H9 (cell line): ENCODE measurements around the gene MRPL46. TPM values are rescaled to one million over a fixed set of nuclear protein-coding genes. Genes with fewer than 3 reads are reported as not detected.

ENCODE experiments used
- DNase-seq: peaks from one replicate; pipeline ENCODE4 v3.0.0-alpha.2; 2017
- H2AFZ ChIP-seq: one replicate; pipeline ENCODE4 v1.6.1; 2013; ENCODE audit warnings: mild to moderate bottlenecking, low read length, control low read depth, moderate library complexity
- H2AK5ac ChIP-seq: 2 replicates; pipeline ENCODE4 v1.6.1; 2013; ENCODE audit warnings: low read length, control low read depth, mixed read lengths; ENCODE audit not compliant: insufficient read length
- H2BK120ac ChIP-seq: one replicate; pipeline ENCODE4 v1.6.1; 2013; ENCODE audit warnings: low read depth, mild to moderate bottlenecking, low read length, control low read depth, inconsistent platforms; ENCODE audit not compliant: poor library complexity, severe bottlenecking
- H2BK12ac ChIP-seq: 2 replicates; pipeline ENCODE4 v1.6.1; 2013; ENCODE audit warnings: low read length, control low read depth, mixed read lengths, low read depth; ENCODE audit not compliant: insufficient read length
- H2BK15ac ChIP-seq: 2 replicates; pipeline ENCODE4 v1.6.1; 2013; ENCODE audit warnings: low read depth, low read length, control low read depth
- H2BK20ac ChIP-seq: one replicate; pipeline ENCODE4 v1.6.1; 2013; ENCODE audit warnings: low read depth, mild to moderate bottlenecking, low read length, control low read depth, inconsistent platforms; ENCODE audit not compliant: poor library complexity, severe bottlenecking
- H2BK5ac ChIP-seq: 2 replicates; pipeline ENCODE4 v1.6.1; 2013; ENCODE audit warnings: low read length, control low read depth, mixed read lengths; ENCODE audit not compliant: insufficient read length
- H3K14ac ChIP-seq: 2 replicates; pipeline ENCODE4 v1.6.1; 2013; ENCODE audit warnings: low read length, control low read depth; ENCODE audit not compliant: insufficient read depth
- H3K18ac ChIP-seq: 2 replicates; pipeline ENCODE4 v1.6.1; 2013; ENCODE audit warnings: low read depth, mild to moderate bottlenecking, mixed read lengths, low read length, control low read depth; ENCODE audit not compliant: insufficient read length
- H3K23ac ChIP-seq: 2 replicates; pipeline ENCODE4 v1.6.1; 2013; ENCODE audit warnings: low read length, control low read depth, mixed read lengths, low read depth; ENCODE audit not compliant: insufficient read length
- H3K23me2 ChIP-seq: 2 replicates; pipeline ENCODE4 v1.6.1; 2013; ENCODE audit warnings: low read depth, mild to moderate bottlenecking, mixed read lengths, low read length, control low read depth; ENCODE audit not compliant: insufficient read length, poor library complexity, severe bottlenecking
- H3K27ac ChIP-seq: 2 replicates; pipeline ENCODE4 v1.5.1; 2013; ENCODE audit warnings: low read length, control low read depth, mixed read lengths, low read depth; ENCODE audit not compliant: insufficient read length
- H3K27me3 ChIP-seq: 2 replicates; pipeline ENCODE4 v1.6.1; 2013; ENCODE audit warnings: low read length, control low read depth, inconsistent platforms; ENCODE audit not compliant: insufficient read depth
- H3K4ac ChIP-seq: 2 replicates; pipeline ENCODE4 v1.6.1; 2013; ENCODE audit warnings: low read depth, mild to moderate bottlenecking, control low read depth, inconsistent platforms, low read length, moderate library complexity
- H3K4me1 ChIP-seq: 2 replicates; pipeline ENCODE4 v1.6.1; 2013; ENCODE audit warnings: low read length, control low read depth, inconsistent platforms; ENCODE audit not compliant: insufficient read depth
- H3K4me2 ChIP-seq: 2 replicates; pipeline ENCODE4 v1.6.1; 2013; ENCODE audit warnings: low read length, control low read depth, mixed read lengths; ENCODE audit not compliant: insufficient read length, insufficient read depth
- H3K56ac ChIP-seq: 2 replicates; pipeline ENCODE4 v1.6.1; 2013; ENCODE audit warnings: low read depth, mild to moderate bottlenecking, mixed read lengths, low read length, control low read depth; ENCODE audit not compliant: insufficient read length
- H3K79me1 ChIP-seq: 2 replicates; pipeline ENCODE4 v1.6.1; 2013; ENCODE audit warnings: low read depth, mild to moderate bottlenecking, moderate library complexity, low read length, control low read depth, inconsistent platforms; ENCODE audit not compliant: insufficient read depth, poor library complexity, severe bottlenecking
- H3K79me2 ChIP-seq: 2 replicates; pipeline ENCODE4 v1.6.1; 2013; ENCODE audit warnings: low read length, control low read depth, inconsistent platforms; ENCODE audit not compliant: insufficient read depth
- H3K9ac ChIP-seq: 2 replicates; pipeline ENCODE4 v1.6.1; 2013; ENCODE audit warnings: low read length, control low read depth, mixed read lengths; ENCODE audit not compliant: insufficient read length; ENCODE audit errors: extremely low read depth
- H3K9me3 ChIP-seq: one replicate; pipeline ENCODE4 v1.6.1; 2013; ENCODE audit warnings: low read depth, low read length, inconsistent platforms; ENCODE audit not compliant: control insufficient read depth
- H3T11ph ChIP-seq: one replicate; pipeline ENCODE4 v1.6.1; 2013; ENCODE audit warnings: mild to moderate bottlenecking, low read length, control low read depth, inconsistent platforms
- H4K20me1 ChIP-seq: one replicate; pipeline ENCODE4 v1.6.1; 2013; ENCODE audit not compliant: control insufficient read depth, insufficient read length, insufficient read depth
- H4K5ac ChIP-seq: 2 replicates; pipeline ENCODE4 v1.6.1; 2013; ENCODE audit warnings: low read depth, mild to moderate bottlenecking, mixed read lengths, low read length, control low read depth; ENCODE audit not compliant: insufficient read length
- H4K8ac ChIP-seq: replicated peaks from 2 replicates; pipeline ENCODE4 v1.6.1; 2013; ENCODE audit warnings: low read length, control low read depth, mixed read lengths, low read depth; ENCODE audit not compliant: insufficient read length
- H4K91ac ChIP-seq: 2 replicates; pipeline ENCODE4 v1.6.1; 2013; ENCODE audit warnings: low read depth, mild to moderate bottlenecking, moderate library complexity, mixed read lengths, low read length, control low read depth; ENCODE audit not compliant: insufficient read length
- H3K27ac Mint-ChIP-seq, 3 experiments: 2 replicates in 2 of 3; 3 replicates in 1 of 3; pipeline ENCODE4 v1.8.0; 2020 to 2021; ENCODE audit warnings: mixed read lengths in 3 of 3, mild to moderate bottlenecking in 1 of 3, moderate library complexity in 1 of 3
- H3K27me3 Mint-ChIP-seq: 2 replicates; pipeline ENCODE4 v1.8.0; 2021; ENCODE audit warnings: low read depth, mild to moderate bottlenecking, moderate library complexity, mixed read lengths
- H3K36me3 Mint-ChIP-seq, 3 experiments: 2 replicates in 2 of 3; 3 replicates in 1 of 3; pipeline ENCODE4 v1.8.0; 2020 to 2021; ENCODE audit warnings: low read depth in 3 of 3, mixed read lengths in 3 of 3; ENCODE audit not compliant: insufficient read depth in 1 of 3
- H3K4me1 Mint-ChIP-seq, 2 experiments: 2 replicates each; pipeline ENCODE4 v1.8.0; 2020; ENCODE audit warnings: mixed read lengths in 2 of 2
- H3K4me3 Mint-ChIP-seq, 2 experiments: 2 replicates in 1 of 2; 3 replicates in 1 of 2; pipeline ENCODE4 v1.8.0; 2020 to 2021; ENCODE audit warnings: mild to moderate bottlenecking in 2 of 2, mixed read lengths in 2 of 2, moderate library complexity in 1 of 2
- H3K9me3 Mint-ChIP-seq, 2 experiments: 2 replicates in 1 of 2; 3 replicates in 1 of 2; pipeline ENCODE4 v1.8.0; 2020; ENCODE audit warnings: mild to moderate bottlenecking in 2 of 2, mixed read lengths in 2 of 2, moderate library complexity in 1 of 2
- WGBS: extraction: QIAGEN DNeasy Blood & Tissue Kit; methylation state at CpG from one replicate; pipeline ENCODE4 v1.1.7; 2013; ENCODE audit warnings: missing lambda C conversion rate, low lambda C conversion rate, mixed read lengths; ENCODE audit not compliant: insufficient read length; ENCODE audit errors: extremely low coverage; 5-methylcytosine and 5-hydroxymethylcytosine counted together
- total RNA-seq: library from RNA; stranded (reverse); gene quantifications from 2 replicates; pipeline ENCODE4 v1.2.1, GENCODE V29; 2021
- TF ChIP-seq, protein P1 (sequence below): fragments of 200-600 bp; sonication (generic); conservative IDR thresholded peaks from 3 replicates; pipeline ENCODE4 v1.8.0; 2021; ENCODE audit warnings: antibody characterized with exemption, mild to moderate bottlenecking

Gene MRPL46
- total RNA-seq, 1 experiment from 2014 or later, result 29.3 TPM

DNA sequence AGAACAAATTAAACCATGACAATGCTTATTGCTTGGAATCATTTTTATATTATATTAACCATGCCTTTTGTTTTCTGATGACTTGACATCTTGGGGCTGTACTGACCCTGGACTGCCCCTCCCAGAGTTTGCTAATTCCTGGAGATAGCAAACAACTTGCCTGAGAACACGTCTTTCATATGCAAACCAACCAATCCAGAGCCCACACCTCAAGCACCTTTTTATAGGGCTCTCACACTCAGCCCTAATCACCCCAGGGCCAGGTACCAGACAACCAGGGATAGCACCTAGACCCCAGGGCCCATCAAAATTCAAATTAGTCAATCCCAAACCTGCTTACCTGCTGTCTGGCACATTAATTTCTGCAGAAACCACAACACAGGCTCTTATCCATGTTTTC is 37.3 kb upstream of the MRPL46 start:
- TF ChIP-seq, protein P1, sequence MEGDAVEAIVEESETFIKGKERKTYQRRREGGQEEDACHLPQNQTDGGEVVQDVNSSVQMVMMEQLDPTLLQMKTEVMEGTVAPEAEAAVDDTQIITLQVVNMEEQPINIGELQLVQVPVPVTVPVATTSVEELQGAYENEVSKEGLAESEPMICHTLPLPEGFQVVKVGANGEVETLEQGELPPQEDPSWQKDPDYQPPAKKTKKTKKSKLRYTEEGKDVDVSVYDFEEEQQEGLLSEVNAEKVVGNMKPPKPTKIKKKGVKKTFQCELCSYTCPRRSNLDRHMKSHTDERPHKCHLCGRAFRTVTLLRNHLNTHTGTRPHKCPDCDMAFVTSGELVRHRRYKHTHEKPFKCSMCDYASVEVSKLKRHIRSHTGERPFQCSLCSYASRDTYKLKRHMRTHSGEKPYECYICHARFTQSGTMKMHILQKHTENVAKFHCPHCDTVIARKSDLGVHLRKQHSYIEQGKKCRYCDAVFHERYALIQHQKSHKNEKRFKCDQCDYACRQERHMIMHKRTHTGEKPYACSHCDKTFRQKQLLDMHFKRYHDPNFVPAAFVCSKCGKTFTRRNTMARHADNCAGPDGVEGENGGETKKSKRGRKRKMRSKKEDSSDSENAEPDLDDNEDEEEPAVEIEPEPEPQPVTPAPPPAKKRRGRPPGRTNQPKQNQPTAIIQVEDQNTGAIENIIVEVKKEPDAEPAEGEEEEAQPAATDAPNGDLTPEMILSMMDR, result no peak
- Histone ChIP-seq H3K4me2 (no peak overlapping the region), H4K8ac (no peak overlapping the region), H2BK20ac (no peak overlapping the region), H2AFZ (no peak overlapping the region), H3K4ac (no peak overlapping the region), H3K4me1 (peaks cover 6% of the 10 kb centered on the region; the same call in 1 of the 2 replicates), H3K14ac (no peak overlapping the region), H2BK15ac (no peak overlapping the region), H3K23ac (no peak overlapping the region), H3K79me1 (no peaks in the 10 kb centered on the region), H3T11ph (no peak overlapping the region), H3K79me2 (no peaks in the 10 kb centered on the region), H3K9me3 (no peaks in the 10 kb centered on the region), H2BK12ac (no peak overlapping the region), H3K56ac (no peak overlapping the region), H2BK5ac (no peak overlapping the region), H4K5ac (no peak overlapping the region), H3K9ac (no peak overlapping the region), H3K18ac (no peak overlapping the region), H3K27me3 (no peaks in the 10 kb centered on the region), H3K27ac (no peak overlapping the region), H2AK5ac (no peak overlapping the region), H4K20me1 (no peaks in the 10 kb centered on the region), H4K91ac (no peak overlapping the region), H3K23me2 (no peaks in the 10 kb centered on the region), H2BK120ac (no peak overlapping the region)
- WGBS, result no CpG with 5 or more reads among the region's 1 CpG
- no peak for DNase-seq
- H3K4me1 Mint-ChIP-seq, result peaks cover 28 to 30% of the 10 kb centered on the region in 2 experiments
- peaks cover 5 to 17% (median 10%) of the 10 kb centered on the region in 3 experiments; a peak in 5 of 7 replicates for H3K36me3 Mint-ChIP-seq
- no peak overlapping the region; a peak in 1 of 5 replicates for H3K4me3 Mint-ChIP-seq
- no peaks in the 10 kb centered on the region for H3K9me3 Mint-ChIP-seq
- no peak overlapping the region for H3K27ac Mint-ChIP-seq
- peaks cover 9% of the 10 kb centered on the region for H3K27me3 Mint-ChIP-seq
